ENCODE measurements around the gene ABHD17B.

ABHD17B gene

GRCh38 chr9:71821405-71821804 lies 89.6 kb downstream of the ABHD17B start:
- TF ChIP-seq CTCF (IDR thresholded peaks at IDR 0.05; ENCODE audit: extremely low read depth, missing control alignments) = no peak
- DNase-seq (ENCODE audit: low spot score) = no peak

GRCh38 chr9:71820403-71820921 lies 90.5 kb downstream of the ABHD17B start:
- no peak for TF ChIP-seq CTCF (IDR thresholded peaks at IDR 0.05; ENCODE audit: extremely low read depth, missing control alignments)
- no peak for DNase-seq (ENCODE audit: low spot score)

GRCh38 chr9:71819115-71819739 lies 91.8 kb downstream of the ABHD17B start:
- TF ChIP-seq CTCF (IDR thresholded peaks at IDR 0.05; ENCODE audit: extremely low read depth, missing control alignments) = peak; percentile 69
- DNase-seq (ENCODE audit: low spot score) = peak; percentile 34

- no peak for TF ChIP-seq CTCF (IDR thresholded peaks at IDR 0.05; ENCODE audit: extremely low read depth, missing control alignments)
- no peak for DNase-seq (ENCODE audit: low spot score)
Observed at GRCh38 chr9:71816916-71817451, 94.0 kb downstream of the ABHD17B start.
